Raji (cell line): ENCODE results near the gene MED13L.

Experiments
- POLR2A ChIP-seq: IDR thresholded peaks from 2 replicates; pipeline ENCODE4 v1.6.1; 2011; ENCODE audit warnings: low read depth, low read length, control low read depth; ENCODE audit not compliant: insufficient read depth

MED13L gene

DNA sequence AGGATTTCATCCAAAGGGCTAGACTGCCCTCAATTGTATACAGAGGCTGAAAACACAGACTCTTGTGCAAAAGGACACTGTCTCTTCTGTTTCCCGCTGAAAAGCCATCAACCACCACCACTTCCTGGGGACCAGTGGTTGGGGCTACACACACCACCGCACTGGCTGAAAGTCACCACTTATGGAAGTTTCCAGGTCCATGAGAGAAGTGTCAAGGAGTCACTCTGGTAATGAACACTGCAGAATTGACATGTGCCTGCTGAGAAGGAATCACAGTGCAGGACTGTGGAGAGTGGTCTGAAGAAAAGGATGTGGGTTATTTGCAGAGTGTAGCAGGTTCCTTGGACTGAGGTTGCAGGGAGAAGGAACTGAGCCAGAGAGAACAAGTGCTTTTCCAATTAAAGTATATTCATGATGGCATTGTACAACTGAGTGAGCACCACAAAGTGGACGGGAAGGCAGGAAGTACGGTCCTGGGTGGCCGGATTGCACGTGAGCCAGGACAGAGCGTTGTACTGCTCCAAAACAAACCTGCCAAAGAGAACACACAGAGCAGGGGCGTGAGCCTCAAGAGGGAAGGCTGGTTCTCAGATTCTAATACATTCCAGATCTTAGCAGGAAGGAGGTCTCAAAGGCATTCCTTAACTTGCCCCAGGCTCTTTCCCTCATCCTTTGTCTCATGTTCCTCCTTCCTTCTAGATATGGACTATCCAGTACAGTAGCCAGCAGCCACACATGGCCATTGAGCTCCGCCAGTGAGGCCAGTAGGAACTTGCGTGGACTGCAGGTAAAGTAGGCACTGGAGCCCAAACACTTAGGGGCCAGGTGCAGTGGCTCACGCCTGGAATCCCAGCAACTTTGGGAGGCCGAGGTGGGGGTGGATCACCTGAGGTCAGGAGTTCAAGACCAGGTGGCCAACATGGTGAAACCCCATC is 316.4 kb downstream of the MED13L start:
- no peak for TF ChIP-seq POLR2A

DNA sequence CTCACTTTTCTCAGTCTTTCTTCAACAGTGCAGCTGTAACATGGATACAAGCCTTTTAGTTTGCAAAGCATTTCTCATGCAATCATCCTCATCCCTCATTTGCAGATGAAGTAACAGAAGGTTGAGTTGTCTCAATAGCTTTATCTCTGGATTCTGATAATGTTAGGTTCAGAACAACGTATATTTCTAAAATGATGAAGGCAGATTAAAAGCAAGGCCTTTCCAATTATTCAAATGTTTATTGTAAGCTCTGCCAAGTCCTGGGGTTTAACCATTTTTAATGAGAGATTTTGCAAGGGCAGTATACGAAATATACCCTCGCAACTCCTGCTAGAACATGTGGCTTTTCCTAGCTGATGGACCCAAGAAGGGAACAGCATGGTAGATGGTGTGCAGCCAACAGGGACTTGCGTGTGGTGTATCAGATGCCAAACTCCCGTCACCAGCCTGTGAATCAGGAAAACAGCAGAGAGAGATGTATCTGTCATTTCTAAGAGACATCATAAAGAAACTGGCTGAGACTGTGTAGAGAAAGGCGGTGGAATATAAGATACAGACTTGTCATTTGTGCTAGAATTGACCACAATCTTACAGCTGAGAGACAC is 319.7 kb downstream of the MED13L start:
- no peak for TF ChIP-seq POLR2A

DNA sequence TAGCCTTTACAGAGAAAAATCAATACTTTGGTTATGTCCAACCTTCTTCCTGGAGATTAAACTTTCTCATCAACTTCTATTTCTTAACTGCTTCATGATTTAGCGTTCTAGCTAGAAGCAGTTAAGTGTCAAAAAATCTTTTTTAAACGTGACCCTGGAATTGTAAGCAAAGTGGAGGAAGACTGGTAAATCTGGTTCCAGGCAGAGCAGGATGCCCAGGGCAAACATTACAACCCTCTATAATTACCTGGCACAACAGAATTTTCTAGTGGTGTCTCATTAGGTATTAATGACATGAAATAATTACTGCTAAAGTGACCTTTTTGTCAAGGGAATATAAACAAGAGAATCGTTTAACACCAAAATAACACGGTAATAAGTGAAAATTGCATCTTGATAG is 320.8 kb downstream of the MED13L start:
- no peak for TF ChIP-seq POLR2A

DNA sequence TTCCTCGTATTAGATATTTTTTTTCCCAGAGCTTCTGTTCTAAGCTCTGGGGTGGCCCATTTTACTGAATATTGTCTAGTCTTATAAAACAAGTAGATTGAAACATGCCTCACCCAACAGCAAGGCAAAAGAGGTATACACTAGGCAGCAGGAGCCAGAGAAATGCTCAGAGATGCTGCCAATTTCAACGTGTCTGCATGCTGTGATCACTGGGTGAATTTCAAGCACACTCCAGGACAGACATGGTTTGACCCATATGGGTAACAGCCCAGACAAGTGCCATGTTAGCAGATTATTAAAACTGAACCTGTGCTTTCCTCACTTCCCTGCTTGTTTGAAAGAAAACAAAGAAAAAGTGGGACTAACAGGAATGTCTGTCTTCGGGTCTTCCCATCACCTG is 321.3 kb downstream of the MED13L start:
- TF ChIP-seq POLR2A, result no peak

DNA sequence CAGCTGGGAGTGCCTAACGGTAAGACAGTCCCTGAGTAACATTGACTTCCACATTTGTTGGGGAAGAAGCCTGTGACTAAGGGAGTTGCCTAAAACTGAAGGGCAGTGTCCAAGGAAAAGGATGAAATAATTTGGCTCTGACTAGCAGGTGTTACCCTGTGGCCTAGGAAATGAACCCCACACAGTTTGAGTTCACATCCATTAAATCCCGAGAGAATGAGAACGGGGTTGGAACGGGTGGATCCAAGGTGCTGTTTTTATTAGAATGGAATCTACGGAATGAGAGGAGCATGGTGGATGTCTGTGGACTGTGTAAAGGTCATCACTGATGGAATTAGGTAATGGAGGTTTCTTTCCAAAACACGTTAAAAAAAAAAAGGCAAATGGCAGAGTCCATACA is 324.0 kb downstream of the MED13L start:
- no peak for TF ChIP-seq POLR2A

DNA sequence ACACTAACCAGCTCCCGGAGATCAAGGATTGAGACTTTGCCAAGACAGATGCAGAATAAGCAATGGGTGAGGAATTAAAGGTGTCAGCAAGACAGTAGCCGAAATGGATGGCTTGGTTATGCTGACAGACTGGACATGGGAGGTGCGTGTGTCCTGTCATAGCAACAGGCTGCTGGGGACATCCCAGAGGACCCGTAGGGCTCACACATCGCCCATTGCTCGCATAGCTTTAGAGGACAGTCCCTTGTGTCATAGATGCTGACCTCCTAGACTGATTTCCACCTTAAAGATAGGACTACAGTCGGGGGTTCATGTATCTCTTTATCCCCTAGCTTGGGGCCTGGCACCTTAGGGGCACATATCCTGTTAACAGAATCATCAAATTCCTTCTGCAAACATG is 324.5 kb downstream of the MED13L start:
- TF ChIP-seq POLR2A, result no peak

DNA sequence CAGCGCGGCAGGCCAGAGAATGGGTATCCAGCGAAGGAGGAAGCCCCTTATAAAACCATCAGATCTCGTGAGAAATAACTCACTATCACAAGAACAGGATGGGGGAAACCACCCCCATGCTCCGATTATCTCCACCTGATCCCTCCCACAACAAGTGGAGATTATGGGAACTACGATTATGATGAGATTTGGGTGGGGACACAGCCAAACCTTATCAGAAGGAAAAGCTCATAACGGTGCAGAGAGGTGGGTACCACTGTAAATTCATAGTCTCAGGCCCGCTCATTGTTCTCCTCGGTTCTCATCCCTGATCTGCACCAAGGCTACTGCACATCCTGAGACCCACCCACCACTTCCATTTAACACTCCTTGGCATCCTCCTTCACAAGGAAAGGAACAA is 326.5 kb downstream of the MED13L start:
- TF ChIP-seq POLR2A, result no peak

DNA sequence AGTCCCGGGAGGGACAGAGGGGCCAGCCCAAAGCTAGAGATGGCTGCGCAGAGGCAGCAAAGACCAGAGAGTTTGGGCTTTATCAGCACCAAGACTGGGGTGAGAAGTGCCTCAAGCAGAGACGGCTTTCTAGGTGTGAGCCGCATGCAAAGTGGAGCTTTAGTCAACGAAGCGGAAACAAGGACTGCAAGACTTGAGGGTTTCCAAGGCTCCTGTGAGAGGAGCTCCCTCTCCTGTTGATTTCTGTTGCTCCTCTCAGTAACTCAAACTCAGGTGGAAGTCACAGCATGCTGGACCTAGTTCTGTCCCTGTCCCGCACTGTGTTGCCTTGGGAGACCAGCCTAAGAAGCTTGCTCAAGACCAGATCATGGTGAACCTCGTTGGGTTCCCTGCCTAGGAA is 327.8 kb downstream of the MED13L start:
- TF ChIP-seq POLR2A, result no peak

DNA sequence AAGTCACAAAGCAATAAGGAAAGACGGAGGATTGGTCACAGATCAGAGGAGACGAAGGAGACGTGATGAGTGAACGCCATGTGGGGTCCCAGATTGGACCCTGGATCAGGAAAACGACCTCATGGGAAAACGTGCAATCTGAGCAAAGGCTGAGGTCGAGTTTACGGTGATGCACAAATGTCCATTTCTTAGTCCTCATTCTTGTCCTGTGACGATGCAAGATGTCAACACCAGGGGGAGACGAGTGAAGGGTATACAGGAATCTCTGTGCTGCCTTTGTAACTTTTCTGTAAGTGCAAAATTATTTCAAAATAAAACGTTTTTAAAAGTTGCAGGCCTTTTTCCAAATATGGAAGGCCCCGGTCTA is 329.8 kb downstream of the MED13L start:
- no peak for TF ChIP-seq POLR2A

DNA sequence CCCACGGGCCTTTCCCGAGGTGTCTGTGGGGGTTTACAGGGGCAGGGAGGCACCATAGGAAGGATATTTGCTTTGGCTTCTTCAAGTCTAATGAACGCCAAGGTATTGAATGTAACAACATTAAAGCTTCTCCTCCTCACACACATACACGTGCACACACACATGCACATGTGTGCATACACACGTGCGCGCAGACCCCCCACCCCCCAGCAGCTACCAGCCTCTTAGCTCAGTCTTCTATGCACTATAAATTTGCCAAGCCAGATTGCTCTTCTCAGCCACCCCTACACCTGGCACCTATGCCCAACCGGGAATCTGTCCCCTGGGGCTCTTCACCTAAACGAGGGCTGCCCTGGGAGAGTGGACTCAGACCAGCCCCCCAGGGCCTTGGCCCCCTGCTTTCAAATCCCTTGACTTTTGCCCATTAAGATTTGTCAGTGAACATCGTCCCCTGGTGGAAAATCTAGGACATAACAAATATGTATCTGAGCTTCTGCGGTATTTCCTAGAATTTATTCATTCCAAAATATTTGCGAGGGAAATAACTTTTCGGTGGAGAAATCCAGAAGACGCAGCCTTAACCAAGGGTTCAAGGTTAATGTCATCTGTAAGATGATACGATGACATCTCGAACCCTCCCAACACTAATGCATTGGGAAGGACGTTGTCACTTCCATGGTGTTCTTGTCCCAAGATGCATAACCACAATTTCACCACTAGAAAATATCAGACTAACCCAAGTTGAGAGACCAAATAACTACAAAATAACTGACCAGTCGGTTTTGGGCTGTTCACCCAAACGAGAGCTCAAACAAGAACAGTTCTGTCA is 330.4 kb downstream of the MED13L start:
- no peak for TF ChIP-seq POLR2A

DNA sequence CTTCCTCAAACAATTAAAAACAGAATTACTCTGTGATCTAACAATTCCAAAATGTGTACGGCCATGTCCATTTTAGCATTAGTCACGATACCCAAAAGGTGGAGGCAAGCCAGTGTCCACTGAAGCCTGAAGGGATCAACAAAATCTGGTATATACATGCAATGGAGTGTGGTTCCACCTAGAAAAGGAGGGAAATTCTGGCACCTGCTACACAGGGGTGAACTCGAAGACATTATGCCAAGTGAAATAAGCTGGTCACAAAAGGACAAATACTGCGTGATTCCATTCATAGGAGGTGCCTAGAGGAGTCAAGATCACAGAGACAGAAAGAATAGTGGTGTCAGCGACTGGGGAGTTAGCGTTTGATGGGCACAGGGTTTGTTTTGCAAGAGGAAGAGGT is 331.4 kb downstream of the MED13L start:
- TF ChIP-seq POLR2A, result no peak

DNA sequence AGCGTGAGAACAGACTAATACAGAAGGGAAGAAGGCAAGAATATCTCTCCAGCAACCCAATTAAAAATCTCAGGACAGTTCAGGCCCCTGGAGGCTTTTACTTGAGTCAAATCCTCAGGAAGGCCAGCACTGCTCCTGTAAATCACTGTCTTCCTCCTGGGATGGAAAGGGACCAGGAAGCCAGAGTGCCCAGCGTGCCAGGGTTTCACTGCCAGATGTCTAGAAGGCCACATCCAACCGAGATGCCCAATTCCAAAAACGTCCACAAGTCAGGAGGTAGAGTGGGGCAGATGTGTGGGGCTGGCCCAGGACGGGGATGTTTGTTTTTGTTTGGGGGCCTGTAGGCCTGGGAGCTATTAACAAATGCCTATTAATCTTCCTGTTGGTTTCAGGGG is 332.0 kb downstream of the MED13L start:
- TF ChIP-seq POLR2A, result no peak

DNA sequence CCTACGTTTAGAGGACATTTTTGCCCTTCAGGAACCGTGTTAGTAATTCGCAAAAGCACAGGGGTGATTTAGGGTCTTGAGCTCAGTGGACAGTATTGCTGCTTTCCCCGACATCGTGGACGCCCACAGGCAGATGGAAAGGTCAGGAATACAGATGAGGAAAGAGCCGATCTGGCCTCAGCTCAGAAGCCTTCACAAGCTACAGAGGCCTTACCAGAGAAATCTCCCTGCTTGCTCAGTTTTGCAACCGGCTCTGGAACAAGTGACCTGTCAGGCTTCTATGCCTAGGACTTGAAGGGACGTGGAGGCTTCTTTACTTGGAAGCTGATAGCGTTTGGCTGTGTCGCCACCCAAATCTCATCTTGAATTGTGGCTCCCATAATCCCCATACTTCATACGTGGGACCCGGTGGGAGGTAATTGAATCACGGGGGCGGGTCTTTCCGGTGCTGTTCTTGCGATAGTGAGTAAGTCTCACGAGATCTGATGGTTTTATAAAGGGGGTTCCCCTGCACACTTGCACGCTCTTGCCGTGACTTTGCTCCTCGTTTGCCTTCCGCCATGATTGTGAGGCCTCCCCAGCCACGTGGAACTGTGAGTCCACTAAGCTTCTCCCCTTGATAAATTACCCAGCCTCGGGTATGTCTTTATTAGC is 332.5 kb downstream of the MED13L start:
- TF ChIP-seq POLR2A, result no peak

DNA sequence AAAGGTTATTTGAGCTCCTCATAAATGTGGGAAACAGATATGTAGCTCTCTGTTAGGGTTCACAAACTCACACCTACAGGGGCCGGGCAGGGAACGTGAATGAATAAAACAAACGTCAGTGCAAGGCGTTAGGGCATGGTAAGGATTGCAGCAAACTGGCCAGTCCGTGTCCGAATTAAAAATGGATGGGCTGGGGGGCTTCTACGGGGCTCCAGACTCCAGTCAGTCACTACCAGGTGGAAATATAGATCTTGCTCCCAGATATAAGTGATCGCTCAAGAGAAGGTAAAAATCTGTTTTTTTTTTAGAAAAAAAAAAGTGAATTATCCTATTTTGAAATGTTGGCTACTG is 333.1 kb downstream of the MED13L start:
- TF ChIP-seq POLR2A, result no peak

DNA sequence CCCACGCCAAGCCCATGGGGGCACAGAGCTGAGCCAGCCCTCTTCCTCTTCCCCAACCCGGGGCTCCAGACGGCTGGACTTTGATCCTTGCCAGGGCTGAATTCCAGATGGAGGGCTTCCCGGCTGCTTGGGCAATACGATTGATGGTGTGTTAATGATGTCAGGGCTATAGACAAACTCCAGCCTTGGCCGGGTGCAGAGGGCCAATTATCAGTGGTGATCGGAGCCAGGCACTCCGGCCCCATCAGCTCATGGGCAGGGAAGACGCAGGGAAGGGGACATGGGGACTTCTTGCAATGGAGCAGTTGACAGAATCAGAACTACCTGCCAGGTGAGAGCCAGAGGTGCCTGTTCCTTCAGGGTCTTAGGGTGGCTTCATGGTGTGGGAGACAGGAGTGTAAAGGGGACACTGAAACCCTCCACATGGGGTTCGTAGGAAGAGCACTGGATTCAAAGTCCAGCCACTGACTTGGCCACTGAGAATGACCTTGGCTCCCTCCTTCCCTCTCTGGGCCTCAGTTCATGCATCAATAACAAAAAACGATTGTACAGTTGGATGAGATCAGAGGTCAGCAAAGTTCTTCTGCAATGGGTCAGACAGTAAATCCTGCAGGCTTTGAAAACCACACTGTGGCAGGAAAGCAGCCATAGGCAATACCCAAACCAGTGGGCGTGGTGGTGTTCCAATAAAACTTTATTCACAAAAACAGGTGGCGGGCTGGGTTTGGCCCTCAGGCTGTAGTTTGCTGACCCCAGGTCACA is 333.7 kb downstream of the MED13L start:
- TF ChIP-seq POLR2A, result no peak

DNA sequence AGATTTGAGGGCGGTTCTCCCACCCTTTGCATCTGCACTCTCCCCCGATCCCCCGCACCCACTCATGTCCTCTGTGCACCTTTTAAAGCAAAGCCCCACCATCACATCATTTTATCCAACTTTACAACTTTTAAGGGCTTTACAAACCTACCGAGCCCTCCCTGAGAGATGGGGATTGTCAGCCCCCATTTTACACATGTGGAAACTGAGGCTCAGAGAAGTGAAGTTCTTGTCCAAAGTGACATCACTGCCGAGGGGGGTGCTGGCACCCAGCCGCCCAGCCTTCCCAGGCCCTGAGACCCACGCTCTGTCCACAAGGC is 334.2 kb downstream of the MED13L start:
- TF ChIP-seq POLR2A, result no peak

DNA sequence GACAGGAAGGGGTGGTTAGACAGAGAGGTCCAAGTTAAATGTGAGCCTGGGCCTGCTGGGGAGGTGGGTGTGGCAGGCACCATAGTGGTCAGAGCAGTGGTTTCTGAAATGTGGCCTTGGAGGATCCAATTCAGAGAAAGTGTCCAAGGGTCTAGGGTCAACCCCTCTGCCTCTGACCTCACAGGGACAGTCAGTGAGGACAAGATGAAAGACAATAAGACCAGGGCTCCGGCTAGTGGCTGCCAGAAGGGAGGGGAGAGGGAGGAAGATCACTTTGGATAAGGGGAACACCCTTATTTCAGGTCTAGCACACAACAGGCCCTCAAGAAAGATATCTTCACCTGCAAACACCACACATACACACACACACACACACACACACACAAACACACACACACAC is 335.1 kb downstream of the MED13L start:
- TF ChIP-seq POLR2A, result no peak
